ENCODE measurements around the gene MTCH1.
A peak's percentile ranks its signal among the peaks of the same experiment; 100 is the strongest.
"Not testable (repeated sequence)": the region's sequence is repeated elsewhere in the genome, so short reads cannot be mapped to it uniquely, and the experiment has no call there.

MTCH1 gene

DNA sequence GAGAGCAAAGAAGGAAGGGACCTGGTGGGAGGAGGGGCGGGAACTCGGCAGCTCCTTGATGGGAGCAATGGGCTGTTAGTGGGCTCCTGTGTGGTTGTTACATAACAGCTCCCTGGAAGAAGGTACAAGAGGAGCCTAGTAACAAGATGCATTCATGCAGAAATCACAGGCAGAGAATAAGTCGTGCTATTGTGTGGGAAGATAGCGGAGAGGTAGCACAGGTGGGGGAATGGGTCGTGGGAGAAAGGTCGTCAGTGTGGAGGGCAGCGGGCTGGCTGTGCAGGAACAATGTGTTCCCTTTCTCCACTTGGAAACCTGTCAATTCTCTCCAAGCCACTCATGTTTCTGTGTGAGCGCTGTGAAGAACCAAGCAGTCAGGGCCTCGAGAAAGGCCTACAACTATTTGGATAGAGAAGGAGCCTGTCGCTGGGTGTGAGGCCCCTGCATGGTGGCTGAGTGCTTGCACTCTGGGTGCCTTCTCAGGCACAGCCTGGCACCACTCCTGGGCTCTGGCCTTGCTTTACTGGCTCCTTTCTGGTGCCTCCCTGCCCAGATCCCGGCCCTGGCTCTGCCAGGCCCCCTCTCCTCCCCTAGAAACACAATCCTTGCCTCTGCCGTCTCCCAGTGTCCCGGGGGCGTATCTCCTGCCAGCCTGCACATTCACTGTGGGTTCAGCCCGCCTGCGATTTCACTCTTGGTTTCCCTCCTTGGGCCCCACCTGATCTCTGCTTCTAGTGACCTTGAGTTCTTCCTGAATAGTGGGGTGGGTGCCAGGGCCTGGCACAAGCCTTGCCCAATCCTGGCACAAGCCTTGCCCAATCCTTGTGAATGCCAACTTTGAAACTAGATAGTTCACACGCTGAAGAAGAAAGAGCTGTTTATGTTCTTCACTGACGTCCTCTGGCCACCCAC is 12.1 kb upstream of the MTCH1 start:
- DNase-seq (ENCODE audit: low read depth in 2 of 2), result no peak

GRCh38 chr6:36990401-36990800 is 4.4 kb upstream of the MTCH1 start:
- not testable (repeated sequence) for DNase-seq (ENCODE audit: low read depth in 2 of 2)

- no peak for DNase-seq (ENCODE audit: low read depth in 2 of 2)
These were observed 3.3 kb upstream of the MTCH1 start for GRCh38 chr6:36989264-36989663.

- no peak for DNase-seq (ENCODE audit: low read depth in 2 of 2)
These were observed 680 bp upstream of the MTCH1 start for GRCh38 chr6:36986704-36987047.

DNA sequence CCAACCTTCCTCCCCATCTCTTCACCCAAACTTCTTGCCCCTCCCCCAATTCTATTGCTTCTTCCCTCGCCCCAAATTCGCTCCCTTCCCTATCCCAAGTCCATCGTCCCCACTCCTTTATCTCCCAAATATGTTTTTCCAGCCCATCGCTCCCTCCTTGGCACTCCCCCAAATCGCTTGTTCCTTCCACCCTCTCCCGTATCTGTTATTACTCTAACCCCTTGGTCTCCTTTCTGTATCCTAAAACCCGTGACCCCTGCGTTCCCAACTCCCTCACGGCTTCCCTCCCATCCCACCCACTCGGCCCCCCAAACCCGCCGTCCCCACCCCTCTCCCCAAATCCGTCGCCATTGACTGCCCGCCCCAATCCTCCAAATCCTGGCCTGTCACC is 584 bp downstream of the MTCH1 start:
- DNase-seq (ENCODE audit: low read depth in 2 of 2), result no peak

GRCh38 chr6:36984581-36985416 is 1.2 kb downstream of the MTCH1 start:
- peak; percentile 59 for DNase-seq (ENCODE audit: low read depth in 2 of 2)

DNA sequence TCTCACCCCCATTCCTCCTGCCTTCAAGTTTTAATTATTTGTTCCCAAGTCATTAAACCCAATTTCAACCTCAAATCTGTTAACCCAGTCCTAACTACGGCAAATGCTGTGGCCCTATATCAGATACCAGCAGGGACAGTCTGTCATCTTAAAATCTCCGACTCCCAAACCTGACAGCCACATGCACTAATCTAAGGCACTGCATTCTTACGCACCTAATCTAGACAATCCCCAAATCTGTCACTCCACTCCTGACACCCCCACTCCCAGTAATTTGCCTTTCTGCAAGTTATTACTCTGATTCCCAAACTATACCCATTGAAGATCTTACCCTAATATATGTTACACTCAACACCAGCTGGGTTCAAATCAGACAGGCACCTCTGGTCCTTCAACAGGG is 2.5 kb downstream of the MTCH1 start:
- no peak for DNase-seq (ENCODE audit: low read depth in 2 of 2)

DNA sequence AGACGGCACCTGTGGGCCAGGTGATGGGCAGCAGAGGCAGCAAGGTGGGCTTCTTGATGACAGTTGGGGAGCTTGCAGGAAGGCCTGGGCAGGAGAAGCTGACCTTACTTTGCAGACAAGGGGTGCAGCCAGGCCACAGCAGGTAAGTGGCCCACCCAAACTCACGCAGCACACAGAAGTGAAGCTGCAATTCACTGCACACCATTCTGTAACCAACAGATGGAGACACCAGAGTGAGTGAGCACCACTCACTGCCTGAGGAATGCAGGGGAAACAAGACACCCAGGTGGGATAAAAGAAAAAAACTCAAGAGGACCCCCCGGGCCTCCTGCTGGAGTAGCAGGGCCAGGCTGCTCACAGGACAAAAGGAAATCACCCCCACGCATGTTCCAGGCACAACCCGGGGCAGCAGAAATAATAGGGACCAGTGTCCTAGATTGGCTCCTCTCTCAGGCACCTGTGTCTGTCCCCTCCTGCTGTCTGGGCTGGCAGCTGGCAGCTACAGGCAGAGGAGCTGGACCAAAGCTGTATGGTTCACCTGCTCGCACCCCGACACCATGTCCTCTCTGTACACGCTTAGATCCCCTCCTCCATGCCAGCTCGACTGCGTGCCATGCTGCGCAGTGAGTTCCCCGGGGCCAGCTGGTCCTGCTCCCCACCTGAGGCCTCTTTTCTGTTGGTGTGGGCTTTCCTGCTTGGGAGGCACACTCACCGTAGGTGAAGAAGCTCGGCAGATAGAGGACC is 4.9 kb downstream of the MTCH1 start:
- no peak for DNase-seq (ENCODE audit: low read depth in 2 of 2)

GRCh38 chr6:36980129-36980528 is 5.9 kb downstream of the MTCH1 start:
- DNase-seq (ENCODE audit: low read depth in 2 of 2), result no peak

- DNase-seq (ENCODE audit: low read depth in 2 of 2), result no peak
These were observed 6.7 kb downstream of the MTCH1 start for GRCh38 chr6:36979347-36979742.

GRCh38 chr6:36978421-36979346 is 7.3 kb downstream of the MTCH1 start:
- DNase-seq (ENCODE audit: low read depth in 2 of 2), result no peak

GRCh38 chr6:36977470-36977941 is 8.5 kb downstream of the MTCH1 start:
- no peak for DNase-seq (ENCODE audit: low read depth in 2 of 2)

DNA sequence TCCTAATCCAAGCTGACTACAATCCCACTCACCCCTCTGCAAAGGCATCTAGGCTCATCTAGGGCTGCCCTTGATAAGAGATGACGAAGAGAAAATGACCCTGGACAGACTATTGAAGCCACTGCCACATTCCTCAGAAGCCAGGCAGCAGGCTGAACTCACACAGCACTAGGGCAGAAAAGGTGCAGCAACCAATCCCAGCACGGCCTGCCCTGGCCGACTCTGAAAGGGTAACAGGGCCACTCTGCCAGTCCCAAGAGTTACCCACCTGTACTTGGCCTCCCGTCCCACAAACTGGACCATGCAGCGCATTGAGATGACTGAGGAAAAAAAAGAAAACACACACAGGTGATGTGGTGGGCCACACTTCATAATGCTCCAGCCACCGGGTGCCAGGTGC is 9.1 kb downstream of the MTCH1 start:
- no peak for DNase-seq (ENCODE audit: low read depth in 2 of 2)

DNA sequence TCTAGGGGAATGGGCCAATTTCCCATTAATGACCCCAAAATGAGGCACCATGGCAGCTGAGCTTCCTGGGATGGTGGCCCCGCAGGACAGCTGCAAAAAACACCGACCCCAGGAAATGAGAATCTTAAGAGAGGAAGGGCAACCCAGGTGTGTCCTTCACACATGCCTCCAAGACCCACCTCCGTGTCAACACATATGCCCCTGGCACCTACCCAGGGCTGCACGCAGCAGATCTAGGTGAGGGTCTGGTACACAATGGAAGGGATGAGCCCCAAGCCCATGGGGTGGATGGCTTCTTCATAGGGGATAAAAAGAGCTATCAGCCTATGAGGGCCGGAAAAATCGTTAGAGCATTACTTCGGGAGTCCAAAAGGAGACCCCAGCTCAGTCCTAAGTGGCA is 9.5 kb downstream of the MTCH1 start:
- DNase-seq (ENCODE audit: low read depth in 2 of 2), result no peak

DNA sequence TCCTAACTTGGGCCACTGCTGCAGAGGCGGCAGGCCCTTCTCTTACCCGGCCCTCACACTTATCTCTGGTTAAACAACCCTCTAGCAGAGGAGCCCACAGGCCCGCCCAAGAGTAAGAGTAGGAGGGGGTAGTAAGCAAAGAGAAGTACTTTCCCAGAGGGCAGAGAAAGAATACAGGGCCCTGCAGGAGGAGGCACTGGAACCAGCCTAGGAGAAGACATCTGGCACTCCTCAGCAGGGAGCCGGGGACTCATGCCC is 10.1 kb downstream of the MTCH1 start:
- DNase-seq (ENCODE audit: low read depth in 2 of 2), result no peak

DNA sequence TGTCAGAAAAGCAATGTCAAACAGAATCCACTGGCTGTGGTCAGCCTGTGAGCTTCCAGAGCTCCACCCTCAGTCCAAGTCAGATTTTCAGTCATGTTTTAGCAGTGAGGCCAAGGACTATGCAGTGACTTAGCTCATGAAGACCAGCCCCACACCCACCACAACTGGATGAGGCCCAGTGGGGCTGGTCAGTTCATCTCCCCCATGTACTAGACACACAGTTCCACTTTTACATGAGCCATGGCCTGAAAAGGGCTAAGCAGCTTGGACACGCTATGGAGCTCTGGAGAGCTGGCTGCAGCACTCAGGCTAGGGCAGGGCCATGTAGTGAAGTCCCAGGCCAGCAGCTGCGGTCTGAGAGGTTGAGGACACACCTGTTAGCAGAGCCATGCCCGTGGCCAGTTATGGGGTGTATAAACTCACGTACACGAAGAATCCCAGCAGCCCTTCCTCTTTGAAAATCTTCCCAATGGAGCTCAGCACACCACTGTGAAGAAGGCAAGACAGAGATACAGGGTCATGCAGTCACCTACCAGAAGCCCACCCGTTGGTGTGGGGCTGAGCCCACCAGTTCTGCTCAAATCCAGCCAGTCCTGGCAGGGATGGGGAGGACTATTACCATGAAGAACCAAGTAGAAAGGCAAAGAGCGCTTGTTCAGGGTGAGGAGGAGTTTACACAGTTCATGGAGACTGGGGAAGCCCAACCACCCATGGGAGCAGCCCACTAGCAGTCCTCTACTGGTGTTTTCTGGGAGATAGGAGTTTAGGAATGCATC is 10.6 kb downstream of the MTCH1 start:
- no peak for DNase-seq (ENCODE audit: low read depth in 2 of 2)

DNA sequence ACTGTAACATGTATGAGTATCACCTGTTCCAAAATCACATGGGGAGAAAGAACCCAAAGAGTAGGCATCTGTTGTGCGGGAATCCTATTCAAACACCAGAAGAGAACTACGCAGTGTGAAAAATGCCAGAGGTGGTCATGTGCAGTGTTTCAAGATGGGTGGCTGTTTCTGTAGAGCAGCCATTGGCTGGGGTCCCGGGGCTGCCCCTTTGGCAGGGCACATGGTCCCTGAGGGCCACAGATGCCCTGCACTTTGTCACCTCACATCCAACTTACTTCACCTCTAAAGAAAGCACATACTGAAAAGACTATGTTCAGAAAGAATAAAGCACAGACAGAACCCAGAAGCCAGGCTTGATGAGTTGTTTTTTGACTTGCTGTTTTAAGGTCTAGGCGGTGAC is 12.3 kb downstream of the MTCH1 start:
- no peak for DNase-seq (ENCODE audit: low read depth in 2 of 2)

- DNase-seq (ENCODE audit: low read depth in 2 of 2), result no peak
These were observed 12.8 kb downstream of the MTCH1 start for GRCh38 chr6:36973190-36973589.

DNA sequence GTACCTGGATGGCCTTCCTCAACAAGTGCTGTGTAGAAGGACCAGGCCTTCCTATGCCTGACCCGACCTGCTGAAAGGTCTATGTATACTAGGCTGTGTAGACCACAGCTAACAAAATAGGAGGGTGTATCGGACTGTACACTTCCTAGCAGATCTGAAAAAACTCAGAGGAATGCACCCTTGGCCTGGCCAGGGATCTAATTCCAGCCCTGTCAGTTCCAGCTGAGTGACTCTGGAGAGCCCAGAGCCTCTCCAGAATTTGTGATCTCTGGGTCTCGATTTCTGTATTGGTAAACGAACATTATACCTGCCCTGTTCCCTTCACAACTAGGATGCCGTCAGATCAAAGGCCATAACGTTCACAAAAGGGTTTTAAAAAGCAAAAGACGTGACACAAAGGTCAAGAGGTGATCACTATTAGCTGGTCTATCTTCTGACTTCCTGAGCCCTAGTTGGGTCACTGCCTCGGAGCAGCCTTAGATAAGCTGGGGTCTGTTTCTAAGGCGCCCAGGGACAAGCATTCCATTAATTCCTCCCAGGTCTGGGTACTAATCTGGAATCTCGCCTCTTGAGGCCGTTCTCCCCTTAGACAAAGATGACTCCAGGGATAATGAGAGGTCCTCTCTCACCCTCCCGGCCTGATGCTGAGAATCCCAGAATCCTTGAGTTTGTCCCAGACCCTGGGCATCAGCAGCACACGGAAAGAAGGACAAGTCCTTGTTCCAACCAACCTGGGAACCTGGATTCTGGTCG is 13.9 kb downstream of the MTCH1 start:
- DNase-seq (ENCODE audit: low read depth in 2 of 2), result no peak

Measured in stimulated activated CD4-positive, alpha-beta T cell treated with anti-CD3 and anti-CD28 coated beads, Interleukin-4, amount 100 ng/mL, for 48 hours (primary cell).